HG03139 (cell line): ENCODE measurements around the gene BICRA.

Source experiments
- ATAC-seq: cut with Tn5 transposase; IDR thresholded peaks from one replicate; pipeline ENCODE4 v1.9.1; 2021; ENCODE audit not compliant: unreplicated experiment

Gene BICRA

DNA sequence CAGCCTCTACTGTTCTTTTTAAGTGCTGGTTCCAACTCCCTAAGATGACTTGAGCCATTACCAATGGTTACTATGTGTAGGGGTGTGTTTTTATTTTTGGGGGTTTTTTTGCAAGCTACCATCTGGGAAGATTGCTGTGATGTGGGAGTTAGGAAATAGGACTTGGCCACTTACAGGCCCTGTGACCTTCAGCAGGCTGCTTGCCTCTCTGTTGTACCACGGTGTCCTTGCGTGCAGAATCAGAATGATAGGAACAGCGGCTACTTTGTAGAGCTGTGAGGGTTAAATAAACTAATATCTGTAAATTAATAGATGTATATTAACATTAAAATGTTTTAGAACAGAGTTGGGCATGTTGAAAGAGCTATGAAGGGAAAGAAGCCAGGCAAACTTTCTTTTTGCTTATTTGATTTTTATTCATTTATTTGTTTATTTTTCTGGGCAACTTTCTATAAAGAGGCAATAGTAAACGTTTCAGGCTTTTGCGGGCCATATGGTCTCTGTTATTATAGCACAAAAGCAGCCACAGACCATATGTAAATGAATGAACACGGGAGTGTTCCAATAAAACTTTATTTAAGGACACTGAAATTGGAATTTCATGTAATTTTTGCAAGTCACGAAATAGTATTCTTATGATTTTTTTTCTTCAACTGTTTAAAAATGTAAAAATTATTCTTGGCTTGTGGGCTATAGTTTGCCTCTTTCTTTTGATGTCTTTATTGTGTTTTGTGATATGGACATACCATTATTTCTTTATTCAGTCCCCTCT lies 77.9 kb downstream of the BICRA start:
- no peak for ATAC-seq

GRCh38 chr19:47687906-47688305 lies 79.0 kb downstream of the BICRA start:
- no peak for ATAC-seq

DNA sequence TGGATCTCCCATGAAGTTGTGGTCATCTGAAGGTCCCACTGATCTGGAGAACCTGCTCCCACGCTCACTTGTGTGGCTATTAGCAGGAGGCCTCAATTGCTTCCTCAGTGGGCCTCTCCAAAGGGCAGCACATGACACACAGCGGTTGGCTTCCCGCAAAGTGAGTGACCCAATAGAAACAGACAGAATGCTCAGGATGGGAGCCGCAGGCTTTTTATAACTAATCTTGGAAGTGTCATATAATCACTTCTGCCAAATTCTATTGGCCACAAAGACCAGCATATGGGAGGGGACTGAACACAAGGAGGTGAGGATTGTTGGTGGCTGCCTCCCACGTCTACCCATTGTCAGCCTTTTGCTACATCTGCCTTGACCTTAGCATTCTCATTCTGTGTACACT lies 82.2 kb downstream of the BICRA start:
- no peak for ATAC-seq

DNA sequence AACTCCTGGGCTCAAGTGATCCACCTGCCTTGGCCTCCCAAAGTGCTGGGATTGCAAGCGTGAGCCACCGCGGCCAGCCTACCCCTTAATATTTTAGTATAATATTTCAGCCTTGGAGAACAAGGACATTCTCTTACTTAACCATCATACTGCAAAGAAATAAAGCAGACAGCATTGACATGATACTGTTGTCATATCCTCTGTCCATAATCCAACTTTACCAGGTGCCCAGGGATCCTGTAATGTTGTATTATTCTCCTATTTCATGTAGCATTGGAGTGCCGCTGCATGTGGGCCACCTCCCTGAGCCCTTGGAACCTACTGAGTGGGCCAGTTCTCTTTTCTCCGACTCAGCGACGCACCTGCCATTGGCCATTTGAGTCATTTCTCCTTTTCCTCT lies 82.8 kb downstream of the BICRA start:
- no peak for ATAC-seq

- no peak for ATAC-seq
Observed at GRCh38 chr19:47693489-47693888, 84.6 kb downstream of the BICRA start.

DNA sequence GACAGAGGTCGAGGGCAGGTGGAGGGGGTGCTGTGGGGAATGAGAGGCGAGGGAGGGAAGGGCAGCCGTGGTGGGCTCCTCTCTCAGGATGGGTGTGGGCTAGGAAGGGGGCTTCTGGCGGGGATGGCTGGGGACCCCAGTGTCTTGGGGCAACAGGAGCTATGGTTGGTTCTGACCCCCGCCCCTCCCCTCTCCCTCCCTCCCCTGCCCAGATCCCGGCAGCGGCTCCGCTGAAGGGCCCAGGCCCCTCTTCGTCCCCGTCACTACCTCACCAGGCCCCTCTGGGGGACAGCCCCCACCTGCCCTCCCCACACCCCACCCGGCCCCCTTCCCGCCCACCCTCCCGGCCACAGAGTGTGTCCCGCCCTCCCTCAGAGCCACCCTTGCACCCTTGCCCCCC lies 85.0 kb downstream of the BICRA start:
- no peak for ATAC-seq

GRCh38 chr19:47694466-47695273 lies 85.7 kb downstream of the BICRA start:
- no peak for ATAC-seq

DNA sequence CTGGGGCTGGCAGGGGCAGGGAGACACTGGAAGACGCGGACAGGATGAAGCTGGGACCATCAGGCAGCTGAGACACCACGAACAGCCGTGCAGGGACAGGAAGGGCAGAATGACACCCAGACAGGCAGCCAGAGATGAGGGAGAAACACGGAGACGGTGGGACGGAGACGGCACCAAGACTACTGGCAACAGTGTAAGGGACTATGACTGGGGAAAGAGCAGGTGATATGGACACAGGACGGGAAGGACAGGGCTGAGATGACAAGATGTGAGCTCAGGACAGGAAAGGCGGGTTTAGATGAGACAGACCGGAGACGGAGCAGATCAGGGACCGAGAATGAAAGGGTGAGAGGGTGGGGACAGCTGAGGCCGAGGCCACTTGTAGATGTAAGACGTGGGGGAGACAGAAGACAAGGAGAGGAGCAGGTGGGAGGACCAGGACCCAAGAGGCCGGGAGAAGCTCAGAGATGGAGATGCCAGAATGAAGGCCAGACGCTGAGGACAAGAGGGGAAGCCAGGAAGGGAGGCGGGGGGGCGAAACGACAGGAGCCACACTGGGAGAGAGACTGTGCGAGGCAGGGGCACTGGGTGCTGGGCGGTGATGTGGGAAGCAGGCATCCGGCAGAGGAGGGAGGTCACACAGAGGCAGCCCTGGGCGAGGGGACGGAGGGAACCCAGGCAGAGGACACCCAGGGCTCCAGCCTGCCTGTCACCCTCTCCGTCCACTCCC lies 86.8 kb downstream of the BICRA start:
- ATAC-seq = no peak

GRCh38 chr19:47696635-47697034 lies 87.7 kb downstream of the BICRA start:
- no peak for ATAC-seq

DNA sequence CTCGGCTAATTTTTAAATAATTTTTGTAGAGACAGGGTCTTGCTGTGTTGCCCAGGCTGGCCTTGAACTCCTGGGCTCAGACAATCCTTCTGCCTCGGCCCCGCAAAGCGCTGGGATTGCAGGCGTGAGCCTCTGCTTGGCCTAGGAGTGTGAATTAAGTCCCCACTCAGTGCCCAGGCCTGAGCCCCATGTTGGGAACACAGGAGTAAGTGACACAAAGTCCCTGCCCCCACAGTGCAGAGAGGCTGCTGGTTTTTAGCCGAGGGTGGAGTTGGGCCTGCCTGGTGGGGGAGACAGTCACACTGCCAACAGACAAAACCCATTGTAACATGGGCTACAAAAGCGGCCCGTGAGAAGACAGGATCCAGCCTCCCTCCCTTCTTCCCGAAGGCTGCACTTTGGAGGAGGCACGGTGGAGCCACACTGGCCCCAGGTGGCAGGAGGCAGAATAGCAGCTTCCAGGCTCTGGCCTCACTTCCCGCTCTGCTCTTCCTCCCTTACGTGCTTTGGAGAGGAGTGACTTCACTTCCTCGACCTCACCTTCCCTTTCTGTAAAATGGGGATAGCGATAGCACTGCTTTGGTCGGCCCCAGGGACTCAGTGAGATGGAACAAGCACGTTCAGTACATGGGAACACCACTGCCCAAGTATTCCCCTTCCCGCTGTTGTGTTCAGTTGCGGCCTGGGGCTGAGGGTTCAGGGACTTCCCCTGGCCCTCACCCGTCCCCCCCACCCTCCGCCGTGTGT lies 89.1 kb downstream of the BICRA start:
- no peak for ATAC-seq

DNA sequence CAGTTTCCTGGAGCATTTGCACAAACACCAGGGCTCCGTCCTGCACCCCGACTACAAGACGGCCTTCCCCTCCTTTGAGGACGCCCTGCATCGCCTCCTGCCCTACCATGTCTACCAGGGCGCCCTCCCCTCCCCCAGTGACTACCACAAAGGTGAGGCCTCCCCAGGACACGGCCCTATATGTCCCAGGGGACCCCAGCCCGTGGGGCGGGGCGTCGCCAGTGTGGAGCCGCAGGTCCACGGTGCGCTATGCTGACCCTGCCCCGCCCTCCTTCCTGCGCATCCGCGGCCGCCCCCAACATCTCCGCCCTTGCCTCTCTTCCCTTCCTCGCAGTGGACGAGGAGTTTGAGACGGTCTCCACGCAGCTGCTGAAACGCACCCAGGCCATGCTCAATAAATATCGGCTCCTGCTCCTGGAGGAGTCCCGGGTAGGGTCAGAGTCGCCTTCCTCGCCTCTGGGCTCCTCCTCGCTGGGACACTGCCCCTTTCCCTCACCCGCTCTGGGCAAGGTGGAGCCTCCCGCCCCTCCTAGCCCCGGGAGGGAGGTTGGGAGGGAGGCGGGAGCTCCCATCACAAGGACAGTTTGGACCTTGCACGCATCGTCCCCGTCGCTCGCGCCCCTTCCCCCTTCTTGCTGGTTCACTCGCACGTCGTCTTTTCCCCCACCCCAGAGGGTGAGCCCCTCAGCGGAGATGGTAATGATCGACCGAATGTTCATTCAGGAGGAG lies 89.9 kb downstream of the BICRA start:
- no peak for ATAC-seq

- no peak for ATAC-seq
Observed at GRCh38 chr19:47699360-47699917, 90.5 kb downstream of the BICRA start.

GRCh38 chr19:47700934-47701716 lies 92.2 kb downstream of the BICRA start:
- ATAC-seq = no peak

- no peak for ATAC-seq
Observed at GRCh38 chr19:47701717-47702552, 93.0 kb downstream of the BICRA start.

- ATAC-seq = no peak
Observed at GRCh38 chr19:47702671-47703070, 93.7 kb downstream of the BICRA start.

DNA sequence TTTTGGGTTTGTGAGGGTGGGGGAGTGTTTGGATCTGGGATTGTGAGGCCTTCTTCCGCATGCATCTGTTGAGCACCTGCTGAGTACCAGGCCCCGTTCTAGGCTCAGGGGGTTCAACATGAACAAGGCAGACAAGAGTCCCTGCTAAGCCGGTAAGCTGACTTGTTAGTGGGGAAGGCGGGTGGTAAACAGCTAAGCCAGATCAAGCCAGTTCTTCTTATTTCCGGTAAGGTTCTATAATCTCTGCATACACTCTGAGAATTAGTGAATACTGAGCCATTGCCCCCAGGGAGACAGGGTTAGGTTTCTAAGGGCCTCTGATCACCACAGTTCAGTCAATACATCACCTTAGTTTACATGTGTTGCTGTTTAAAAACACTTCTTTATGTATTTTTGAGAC lies 94.4 kb downstream of the BICRA start:
- no peak for ATAC-seq

- no peak for ATAC-seq
Observed at GRCh38 chr19:47704024-47704423, 95.1 kb downstream of the BICRA start.

GRCh38 chr19:47704656-47705055 lies 95.7 kb downstream of the BICRA start:
- no peak for ATAC-seq
